Epithelial cell of prostate (primary cell): ENCODE measurements around the gene CACNA1F.

Source experiments
- DNase-seq: peaks from one replicate; pipeline ENCODE4 v3.0.0-alpha.2; 2011; ENCODE audit warnings: low read depth, low spot score
- H3K27ac ChIP-seq: fragments of 450-650 bp; 2 replicates; pipeline ENCODE4 v1.5.1; 2017; ENCODE audit warnings: mild to moderate bottlenecking

CACNA1F gene

DNA sequence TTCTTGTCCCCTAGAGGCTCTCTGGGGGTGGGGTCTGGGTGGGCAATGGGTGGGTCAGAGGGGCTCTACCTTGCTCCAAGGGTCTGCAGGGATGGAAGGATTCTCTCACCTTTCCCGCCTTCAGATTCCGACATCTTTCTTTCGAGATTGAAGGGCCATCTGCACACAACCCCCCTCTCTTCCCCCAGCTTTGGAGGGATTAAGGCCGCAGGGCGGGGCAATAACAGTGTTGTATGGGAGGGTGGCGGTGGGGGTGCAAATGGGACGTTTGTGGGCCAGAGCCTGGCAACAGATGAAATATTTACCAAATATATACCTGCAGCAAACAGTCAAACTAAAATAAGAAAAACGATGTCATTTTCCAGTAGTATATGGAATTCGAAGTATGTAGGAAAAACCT is at the start of gene CACNA1F:
Gene CACNA1F (minus strand): TSS at position 165 of the 400 bp plus-strand sequence. CDS start 31 bp downstream, at position 134.
- no peak for DNase-seq
- H3K27ac ChIP-seq, result no peak within 1 kb of the TSS

DNA sequence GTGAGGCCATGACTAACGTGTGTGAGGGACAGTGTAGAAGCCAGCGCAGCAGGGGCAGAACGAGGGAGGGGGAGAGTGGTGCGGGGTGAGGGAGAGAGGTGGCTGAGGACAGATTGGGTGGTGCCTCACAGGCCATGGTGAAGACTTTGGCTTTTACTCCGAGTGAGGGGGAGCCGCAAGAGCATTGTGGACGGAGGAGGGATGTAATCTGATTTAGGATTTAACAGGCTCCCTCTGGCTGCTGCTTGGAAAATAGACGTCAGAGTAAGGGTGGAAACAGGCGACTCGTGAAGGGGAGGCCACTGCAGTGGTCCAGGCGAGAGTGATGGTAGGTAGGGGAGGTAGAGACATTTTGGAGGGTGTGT is 49.5 kb upstream of the CACNA1F start:
- H3K27ac ChIP-seq, result no peak overlapping the region
- no peak for DNase-seq

DNA sequence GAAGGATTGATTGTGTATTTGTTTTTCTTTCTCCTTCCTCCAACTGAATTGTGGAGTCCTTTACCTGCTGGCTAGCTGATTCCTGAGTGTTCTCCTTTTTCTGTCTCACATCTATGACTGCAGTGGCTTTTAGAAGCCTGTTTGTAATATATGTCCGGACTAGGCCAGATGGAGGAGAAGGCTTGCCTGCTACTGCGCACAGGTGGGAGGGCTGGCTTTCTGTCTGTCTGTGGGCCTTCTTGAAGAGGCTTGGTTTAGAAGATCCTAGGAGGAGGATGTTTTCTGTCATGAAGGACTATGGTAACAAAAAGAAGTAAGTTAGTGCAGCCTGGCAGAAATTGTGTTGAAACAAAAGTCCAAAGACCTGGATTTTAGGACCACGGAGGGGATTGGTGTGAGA is 44.9 kb upstream of the CACNA1F start:
- no peak overlapping the region for H3K27ac ChIP-seq
- no peak for DNase-seq

DNA sequence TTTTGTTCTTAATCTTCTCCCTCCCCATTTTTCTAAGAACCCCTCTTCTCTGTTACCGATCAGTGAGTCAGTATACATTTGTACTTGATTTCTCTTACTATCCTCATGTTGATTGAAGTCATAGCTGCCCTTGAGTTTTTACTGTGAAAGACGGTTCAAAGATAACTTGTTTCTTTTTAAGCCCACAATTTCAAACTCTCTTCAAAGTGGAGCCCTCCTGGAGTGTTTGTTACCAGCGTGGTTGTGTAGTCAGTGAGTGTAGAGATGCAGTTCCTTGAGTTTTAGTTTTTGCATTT is 44.3 kb upstream of the CACNA1F start:
- no peak for DNase-seq
- H3K27ac ChIP-seq, result no peak overlapping the region

DNA sequence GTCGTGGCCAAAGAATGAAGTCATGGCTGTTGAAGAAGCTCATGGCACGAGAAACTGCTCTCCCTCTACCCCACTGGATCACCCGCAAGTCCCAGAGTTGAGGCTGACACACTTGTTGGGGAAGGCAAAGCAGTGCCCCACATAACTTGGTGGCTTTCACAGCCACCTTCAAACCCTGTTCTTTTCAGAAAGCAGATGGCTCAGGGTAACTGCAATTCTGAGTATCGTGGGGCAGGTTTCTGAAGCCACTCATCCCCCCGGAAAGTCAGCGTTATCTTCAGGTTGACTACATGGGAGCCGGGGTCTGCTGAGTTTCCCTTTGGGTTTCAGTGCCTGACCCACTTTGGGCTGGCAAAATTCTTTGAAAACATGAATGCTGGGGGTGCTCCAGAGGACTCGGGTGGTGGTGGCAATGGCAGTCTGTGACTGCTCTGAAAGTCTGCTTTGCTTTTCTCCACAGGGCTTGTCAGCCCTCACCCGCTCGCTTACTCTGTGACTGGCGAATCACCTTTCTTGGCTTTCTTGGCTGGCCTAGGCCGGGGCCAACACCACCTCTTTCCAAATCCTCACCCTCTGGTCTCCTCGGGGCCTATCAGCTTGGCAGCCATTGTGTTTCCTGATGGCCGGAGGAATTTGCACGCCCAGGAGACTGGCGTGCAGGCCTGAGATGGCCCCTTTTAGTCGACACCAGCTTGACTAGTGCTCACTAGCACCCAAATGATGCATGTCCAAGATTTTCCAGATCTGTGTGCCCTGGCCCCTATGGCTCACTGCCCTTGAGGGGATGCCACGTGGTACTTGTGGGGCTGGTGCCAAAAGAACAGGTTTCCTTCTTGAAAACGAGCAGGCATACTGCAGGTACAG is 43.8 kb upstream of the CACNA1F start:
- no peak overlapping the region for H3K27ac ChIP-seq
- DNase-seq, result no peak

DNA sequence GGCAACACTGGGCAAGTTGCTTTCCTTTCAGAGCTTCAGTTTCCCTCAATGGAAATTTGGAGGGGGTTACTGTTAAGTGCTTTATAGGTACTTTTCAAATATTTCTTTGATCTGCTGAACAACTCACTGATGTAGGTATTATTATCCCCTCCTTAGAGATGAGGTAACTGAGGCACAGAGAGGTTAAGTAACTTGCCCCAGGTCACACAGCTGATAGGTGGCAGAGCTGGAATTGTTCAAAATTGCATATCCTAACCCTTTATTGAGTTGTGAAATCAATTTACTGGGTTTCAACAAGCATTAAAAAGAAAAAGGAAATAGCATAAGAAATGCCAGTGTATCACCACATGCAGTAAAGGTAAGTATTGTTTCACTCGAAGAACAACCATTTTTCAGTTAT is 43.1 kb upstream of the CACNA1F start:
- H3K27ac ChIP-seq, result no peak overlapping the region
- no peak for DNase-seq

DNA sequence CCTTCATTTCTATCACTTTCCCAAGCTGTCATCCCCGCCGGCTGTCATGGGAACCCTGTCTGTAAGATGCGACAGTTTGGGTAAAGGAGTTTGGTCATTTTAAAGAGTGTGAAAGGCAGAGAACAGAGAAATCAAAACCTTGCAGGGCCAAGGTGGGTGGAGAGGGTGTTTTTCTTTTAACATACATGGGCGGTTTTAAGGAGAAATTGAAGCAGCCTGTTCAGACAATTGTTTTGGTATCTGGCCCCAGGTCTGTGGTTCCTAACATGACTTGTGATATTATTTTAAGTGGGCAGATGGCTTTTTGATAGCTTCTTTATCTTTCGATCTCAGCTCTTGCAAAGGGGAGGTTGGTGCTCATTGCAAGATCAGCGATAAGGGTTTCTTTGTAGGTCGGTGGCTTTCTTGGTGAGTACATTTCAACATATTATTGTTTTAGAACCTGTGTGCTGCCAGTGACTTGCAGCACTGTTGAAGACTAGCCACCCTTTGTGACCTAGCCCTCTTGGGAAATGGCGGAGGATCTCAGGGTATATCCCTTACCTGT is 40.1 kb upstream of the CACNA1F start:
- H3K27ac ChIP-seq, result no peak overlapping the region
- no peak for DNase-seq

DNA sequence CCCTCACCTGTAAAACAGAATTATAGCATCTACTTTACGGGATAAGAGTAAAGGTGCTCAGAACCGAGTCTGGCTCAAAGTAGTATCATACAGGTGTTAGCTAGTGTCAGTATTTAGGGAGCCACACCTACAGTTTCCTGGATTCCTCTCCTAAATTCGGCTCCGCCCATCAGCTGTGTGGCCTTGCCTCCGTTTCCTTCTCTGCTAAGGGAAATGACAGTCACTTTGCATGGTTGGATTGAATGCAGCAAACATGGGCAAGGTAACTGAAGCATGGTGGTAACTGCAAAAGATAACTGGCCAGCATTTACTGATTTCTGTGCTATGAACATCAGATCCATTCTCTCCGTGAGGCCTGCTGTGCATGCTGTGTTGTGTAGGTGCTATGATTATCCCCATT is 39.3 kb upstream of the CACNA1F start:
- no peak overlapping the region for H3K27ac ChIP-seq
- no peak for DNase-seq

DNA sequence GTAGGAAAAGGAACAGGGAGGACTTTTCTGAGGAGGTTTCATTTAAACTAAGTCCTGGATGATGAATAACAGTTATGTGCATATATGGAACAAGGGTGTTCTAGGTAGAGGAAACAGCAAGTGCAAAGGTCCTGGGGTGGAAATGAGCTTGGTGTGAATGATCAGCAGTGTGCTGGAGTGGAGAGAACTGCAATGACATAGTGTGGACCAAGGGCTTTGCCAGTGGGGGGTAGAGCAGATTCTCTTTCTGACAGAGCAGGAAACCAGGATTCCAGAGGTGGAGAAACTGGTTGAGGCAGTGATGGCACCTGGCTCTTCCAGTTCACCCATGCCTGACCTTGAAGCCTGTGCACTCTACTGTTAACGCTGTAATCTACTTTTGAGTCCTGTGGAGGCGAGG is 38.2 kb upstream of the CACNA1F start:
- no peak overlapping the region for H3K27ac ChIP-seq
- DNase-seq, result no peak

DNA sequence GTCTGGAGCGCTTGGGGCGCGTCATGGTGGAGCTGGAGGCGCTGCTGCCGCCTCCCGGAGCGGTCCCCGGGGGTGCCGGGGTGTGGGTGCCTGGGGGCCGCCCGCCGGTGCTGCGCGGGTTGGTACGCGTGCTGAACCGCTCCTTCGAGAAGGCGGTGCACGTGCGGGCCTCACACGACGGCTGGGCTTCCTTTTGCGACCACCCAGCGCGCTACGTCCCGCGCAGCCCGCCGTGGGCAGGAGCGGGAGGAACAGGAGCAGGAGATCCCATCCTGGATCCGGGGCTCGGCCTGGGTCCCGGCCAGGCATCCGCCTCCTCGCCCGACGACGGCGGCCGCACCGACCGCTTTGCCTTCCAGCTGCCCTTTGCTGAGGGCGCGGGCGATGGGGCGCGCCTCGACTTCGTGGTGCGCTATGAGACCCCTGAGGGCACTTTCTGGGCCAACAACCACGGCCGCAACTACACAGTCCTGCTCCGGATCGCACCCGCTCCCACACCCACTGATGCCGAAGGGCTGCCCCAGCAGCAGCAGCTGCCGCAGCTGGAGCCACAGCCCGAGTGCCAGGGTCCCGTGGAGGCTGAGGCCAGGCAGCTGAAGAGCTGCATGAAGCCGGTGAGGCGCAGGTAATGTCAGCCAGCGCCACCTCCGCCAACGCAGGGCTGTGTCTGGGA is 37.2 kb upstream of the CACNA1F start:
- peak overlapping the region; percentile 85 for H3K27ac ChIP-seq
- DNase-seq, result no peak

DNA sequence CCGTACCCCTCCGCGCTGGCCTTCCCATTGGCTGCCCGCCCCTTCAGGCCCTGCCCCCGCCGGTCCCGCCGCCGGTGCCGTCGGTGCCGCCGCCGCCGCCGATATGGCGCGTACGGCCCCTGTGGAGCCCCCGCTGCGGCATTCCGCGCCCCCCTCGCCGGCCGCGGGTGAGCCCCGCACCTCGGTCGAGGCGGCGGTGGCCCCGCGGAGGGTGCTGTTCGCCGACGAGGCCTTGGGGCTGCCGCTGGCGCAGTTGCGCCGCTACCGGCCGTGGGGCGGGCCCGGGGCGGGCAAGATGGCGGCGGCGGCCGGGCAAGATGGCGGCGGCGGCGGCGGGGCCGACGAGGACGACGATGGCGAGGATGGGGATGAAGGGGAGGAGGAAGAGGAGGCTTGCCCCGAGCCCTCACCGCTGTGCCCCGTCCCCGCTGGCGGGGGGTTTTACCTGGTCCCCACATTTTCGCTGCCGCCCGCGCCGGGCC is 36.7 kb upstream of the CACNA1F start, which contains the start of gene PPP1R3F:
Gene PPP1R3F (plus strand): TSS at position 27 of the 482 bp plus-strand sequence. CDS start 77 bp downstream, at position 104.
- DNase-seq, result no peak
- H3K27ac ChIP-seq, result peak within 1 kb of the TSS; percentile 85

DNA sequence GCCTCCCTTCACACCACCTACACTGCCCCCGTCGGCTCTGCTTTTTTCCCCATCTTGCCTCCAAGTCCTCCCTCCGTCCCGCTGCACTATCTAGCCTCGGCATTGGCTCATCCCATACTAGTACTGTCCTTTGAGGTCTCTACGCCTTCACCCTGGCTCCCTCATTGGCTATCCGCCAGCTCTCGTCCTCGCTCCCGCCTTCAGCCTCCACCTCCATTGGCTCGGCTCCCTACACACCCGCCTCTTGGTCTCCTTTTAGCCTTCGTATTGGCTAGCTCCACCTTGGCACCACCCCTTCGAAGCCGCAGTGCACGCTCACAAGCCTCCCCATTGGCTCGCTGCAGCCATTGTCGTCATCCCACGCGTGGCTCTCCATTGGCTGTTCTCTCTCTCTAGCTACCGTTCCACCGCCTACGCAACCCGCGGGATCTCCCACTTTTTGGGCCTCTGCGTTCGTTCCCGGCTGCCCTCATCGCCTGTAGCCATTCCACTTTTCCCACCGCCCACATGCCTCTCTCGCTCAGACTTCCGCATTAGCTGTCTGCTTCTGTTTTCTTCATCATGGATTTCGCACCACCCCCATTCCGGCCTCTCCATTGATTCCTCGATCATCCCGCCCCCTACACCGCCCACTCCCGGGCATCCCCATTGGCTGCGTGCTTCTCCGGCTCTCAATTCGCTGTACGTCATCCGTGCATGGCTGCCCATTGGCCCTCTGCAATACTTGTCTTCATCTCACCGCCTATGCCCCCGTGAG is 36.0 kb upstream of the CACNA1F start:
- H3K27ac ChIP-seq, result peak overlapping the region; percentile 85
- DNase-seq, result peak; percentile 90

DNA sequence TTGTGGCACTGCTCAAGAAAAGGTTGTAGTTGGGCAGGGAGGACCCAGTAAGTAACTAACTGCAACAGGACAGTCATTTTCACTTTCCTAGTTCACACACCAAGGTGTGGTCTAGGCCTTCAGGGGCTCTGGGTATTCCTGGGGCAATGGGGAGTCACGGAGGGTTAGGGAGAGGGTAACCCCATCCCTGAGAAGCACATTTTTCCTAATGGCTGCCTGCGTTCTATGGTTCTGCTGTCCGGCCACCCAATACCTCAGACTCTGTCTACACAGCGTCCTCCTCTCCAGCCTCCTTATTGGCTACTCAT is 35.5 kb upstream of the CACNA1F start:
- H3K27ac ChIP-seq, result peak overlapping the region; percentile 85
- no peak for DNase-seq

DNA sequence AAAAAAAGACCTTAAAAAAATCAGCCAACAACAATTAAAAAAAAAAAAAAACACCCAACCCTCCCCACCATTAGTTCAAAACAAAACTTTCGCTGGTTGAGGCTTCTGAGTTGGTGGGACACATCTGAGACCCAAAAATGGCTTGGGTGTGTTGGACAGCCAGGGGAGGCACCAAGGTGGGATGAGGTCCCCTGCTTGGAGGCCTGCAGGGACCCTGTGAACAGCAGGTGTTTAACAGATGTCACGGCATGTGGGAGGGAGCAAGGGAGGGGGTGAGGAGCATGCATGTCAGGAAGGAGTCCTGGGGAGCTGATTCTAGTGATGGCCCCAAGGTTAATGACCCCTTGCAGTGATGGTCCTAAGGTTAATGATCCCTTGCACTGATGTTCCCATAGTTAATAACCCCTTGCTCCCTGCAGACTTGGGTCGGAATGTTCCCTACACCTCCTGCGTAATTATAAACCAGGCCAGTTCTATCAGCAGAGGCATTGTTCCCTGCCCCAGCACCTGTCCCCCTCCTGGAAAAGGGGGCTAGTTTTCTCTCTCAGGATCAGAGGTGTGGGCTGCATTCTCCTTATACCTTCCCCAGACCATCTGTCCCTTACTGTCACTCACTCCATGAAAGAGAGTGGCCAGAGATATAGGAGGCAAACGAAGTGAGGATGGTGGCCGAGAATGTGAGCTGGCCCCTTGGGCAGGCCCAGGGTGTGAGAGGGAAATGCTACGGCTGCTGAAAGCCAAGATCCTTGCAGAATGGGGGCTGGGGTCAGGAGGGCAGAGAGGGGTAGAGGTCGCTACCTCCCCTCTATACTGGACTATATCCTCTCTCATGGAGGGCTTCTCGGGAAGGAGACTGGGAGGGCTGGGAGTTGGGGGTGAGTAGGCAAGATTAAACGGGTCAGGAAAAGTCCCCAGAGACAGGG is 33.6 kb upstream of the CACNA1F start:
- DNase-seq, result no peak
- no peak overlapping the region for H3K27ac ChIP-seq

DNA sequence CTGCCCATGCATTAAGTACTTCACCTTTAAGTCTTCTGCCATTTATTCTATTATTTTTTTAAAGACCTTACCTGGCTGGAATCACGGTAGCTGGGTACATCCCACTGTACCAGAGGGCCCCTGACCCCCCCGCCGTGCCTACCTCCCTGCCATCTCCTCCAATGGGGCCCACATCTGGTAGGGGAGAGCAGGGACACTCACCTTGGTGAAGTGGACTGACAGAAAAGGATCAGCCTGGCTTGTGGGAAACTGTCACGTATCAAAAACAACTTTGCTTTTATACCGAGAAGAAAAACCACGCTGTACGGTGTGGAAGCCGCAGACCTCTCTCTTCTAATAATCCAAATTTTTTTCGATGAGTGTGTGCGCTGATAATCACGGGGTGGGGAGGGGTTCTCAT is 31.3 kb upstream of the CACNA1F start, which contains the start of gene FOXP3:
Gene FOXP3 (minus strand): TSS at position 251 of the 400 bp plus-strand sequence. CDS start 6,205 bp downstream, outside the sequence.
- no peak within 1 kb of the TSS for H3K27ac ChIP-seq
- DNase-seq, result no peak

DNA sequence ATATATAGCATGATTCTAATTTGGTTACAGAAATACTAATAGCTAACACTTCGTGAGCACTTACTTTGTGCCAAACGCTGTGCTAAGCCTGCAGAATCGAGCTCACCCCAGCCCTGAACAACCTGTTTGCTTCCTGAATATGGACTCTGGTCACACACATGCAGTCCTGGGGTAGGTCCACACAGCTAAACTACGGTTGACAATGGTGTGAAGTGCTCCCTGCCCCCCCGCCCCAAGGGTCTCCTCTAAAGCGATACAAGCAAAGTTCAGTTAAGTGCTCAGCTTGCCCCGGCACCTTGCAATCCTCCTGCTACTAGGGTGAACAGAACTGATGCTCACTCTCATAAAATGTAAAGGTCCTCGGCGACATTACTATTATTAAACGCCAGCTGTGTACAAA is 30.5 kb upstream of the CACNA1F start:
- H3K27ac ChIP-seq, result no peak overlapping the region

DNA sequence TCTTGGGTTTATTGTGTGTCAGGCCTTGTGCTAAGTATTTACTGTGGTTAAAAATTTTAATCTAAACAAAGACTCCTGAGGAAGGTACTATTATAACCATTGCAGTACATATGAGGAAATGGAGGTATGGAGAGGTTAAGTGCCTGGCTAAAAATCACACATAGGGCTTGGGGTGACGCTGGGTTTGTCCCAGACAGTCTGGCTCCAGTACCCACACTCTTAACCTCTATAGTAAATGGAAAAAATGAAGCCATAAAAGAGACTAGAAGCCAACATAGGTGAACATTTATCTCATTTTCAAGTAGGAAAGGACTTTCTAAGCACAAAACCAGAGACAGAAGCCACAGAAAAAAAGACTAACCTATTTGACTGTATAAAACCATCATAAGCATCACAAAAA is 29.5 kb upstream of the CACNA1F start:
- no peak overlapping the region for H3K27ac ChIP-seq
- no peak for DNase-seq

More for the DNA sequence above, 30.5 kb upstream of the CACNA1F start:
- DNase-seq, result no peak

DNA sequence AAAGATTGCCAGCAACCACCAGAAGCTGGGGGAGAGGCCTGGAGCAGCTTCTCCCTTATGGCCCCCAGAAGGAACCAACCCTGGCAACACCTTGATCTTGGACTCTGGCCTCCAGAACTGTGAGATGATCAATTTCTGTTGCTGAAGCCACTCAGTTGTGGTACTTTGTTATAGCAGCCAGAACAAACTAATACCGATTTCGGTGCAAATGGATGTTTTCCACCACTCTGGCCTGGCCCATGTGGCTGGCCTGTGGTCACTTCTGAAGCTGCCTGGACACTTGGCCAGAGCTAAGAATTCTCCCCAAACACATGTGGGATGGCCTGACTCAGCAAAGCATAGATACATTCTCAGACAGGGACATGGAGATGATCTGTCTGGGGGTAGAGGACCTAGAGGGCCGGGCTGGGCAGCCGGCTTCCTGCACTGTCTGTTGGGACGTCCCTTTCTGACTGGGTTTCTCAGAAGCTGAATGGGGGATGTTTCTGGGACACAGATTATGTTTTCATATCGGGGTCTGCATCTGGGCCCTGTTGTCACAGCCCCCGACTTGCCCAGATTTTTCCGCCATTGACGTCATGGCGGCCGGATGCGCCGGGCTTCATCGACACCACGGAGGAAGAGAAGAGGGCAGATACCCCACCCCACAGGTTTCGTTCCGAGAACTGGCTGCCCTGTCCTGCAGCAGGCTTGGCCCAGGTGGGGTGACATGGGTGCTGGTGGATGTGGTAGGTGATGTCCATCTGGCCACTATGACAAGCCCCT is 27.3 kb upstream of the CACNA1F start:
- no peak for DNase-seq
- no peak overlapping the region for H3K27ac ChIP-seq

DNA sequence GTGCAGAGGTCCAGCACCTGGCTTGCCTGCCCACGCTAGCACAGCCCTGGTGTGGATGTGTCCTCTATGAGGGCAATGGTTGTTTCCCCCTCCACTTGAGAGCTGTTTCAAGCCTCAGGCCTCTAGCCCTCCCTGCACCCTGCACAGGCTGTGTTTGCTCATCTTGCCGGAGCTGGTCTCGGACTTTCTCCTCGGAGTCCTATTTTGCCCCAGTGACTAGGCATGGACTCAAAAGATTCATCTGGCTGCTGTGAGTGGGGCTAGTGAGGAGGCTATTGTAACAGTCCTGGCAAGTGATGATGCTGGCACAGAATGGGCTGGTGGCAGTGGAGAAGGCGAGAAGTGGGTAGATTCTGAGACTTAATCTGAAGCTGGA is 25.6 kb upstream of the CACNA1F start:
- no peak for DNase-seq
- no peak overlapping the region for H3K27ac ChIP-seq
